GM23338 (cell line): ENCODE data around the gene ELOVL6. TPM values are rescaled to one million over a fixed set of nuclear protein-coding genes. Genes with fewer than 3 reads are reported as not detected.

Experiments used
- ATAC-seq: fragments of 200-7000 bp; cut with Tn5 transposase; 3 replicates; pipeline ENCODE4 v1.9.1; 2020
- DNase-seq: peaks from one replicate; pipeline ENCODE4 v3.0.0-alpha.2; 2015; ENCODE audit warnings: low spot score
- H2AFZ ChIP-seq: fragments of 200-600 bp; sonication (generic); 2 replicates; pipeline ENCODE4 v1.8.0; 2016; ENCODE audit warnings: antibody characterized with exemption, mild to moderate bottlenecking, moderate library complexity
- H3F3A ChIP-seq: fragments of 200-600 bp; sonication (generic); replicated peaks from 2 replicates; pipeline ENCODE4 v1.8.0; 2017; ENCODE audit warnings: antibody characterized with exemption, mixed run types, low read depth
- H3K27ac ChIP-seq: fragments of 200-600 bp; sonication (generic); 2 replicates; pipeline ENCODE4 v1.6.1; 2016; ENCODE audit warnings: low read depth
- H3K27me3 ChIP-seq: fragments of 200-600 bp; sonication (generic); 2 replicates; pipeline ENCODE4 v1.8.0; 2016; ENCODE audit warnings: mild to moderate bottlenecking, mixed run types, moderate library complexity; ENCODE audit not compliant: insufficient read depth
- H3K36me3 ChIP-seq: fragments of 200-600 bp; sonication (generic); 2 replicates; pipeline ENCODE4 v1.8.0; 2016; ENCODE audit warnings: mild to moderate bottlenecking; ENCODE audit not compliant: insufficient read depth
- H3K4me1 ChIP-seq: fragments of 200-600 bp; sonication (generic); 2 replicates; pipeline ENCODE4 v1.8.0; 2016; ENCODE audit warnings: mild to moderate bottlenecking, moderate library complexity; ENCODE audit not compliant: insufficient read depth
- H3K4me2 ChIP-seq: fragments of 200-600 bp; sonication (generic); 2 replicates; pipeline ENCODE4 v1.7.1; 2017; ENCODE audit warnings: mixed run types
- H3K4me3 ChIP-seq: fragments of 200-600 bp; sonication (generic); 2 replicates; pipeline ENCODE4 v1.6.1; 2016; ENCODE audit warnings: mixed run types
- H3K79me2 ChIP-seq: fragments of 200-600 bp; sonication (generic); replicated peaks from 2 replicates; pipeline ENCODE4 v1.8.0; 2017; ENCODE audit warnings: mild to moderate bottlenecking; ENCODE audit not compliant: insufficient read depth
- H3K9me2 ChIP-seq: fragments of 200-600 bp; sonication (generic); 2 replicates; pipeline ENCODE4 v1.8.0; 2017; ENCODE audit not compliant: insufficient read depth
- H4K20me1 ChIP-seq: fragments of 200-600 bp; sonication (generic); replicated peaks from 2 replicates; pipeline ENCODE4 v1.8.0; 2017; ENCODE audit warnings: mild to moderate bottlenecking; ENCODE audit not compliant: insufficient read depth
- H3K27ac Mint-ChIP-seq: 2 replicates; pipeline ENCODE4 v1.8.0; 2020; ENCODE audit warnings: inconsistent platforms, mild to moderate bottlenecking, moderate library complexity, mixed read lengths
- H3K27me3 Mint-ChIP-seq: 3 replicates; pipeline ENCODE4 v1.8.0; 2022; ENCODE audit warnings: low read depth, mild to moderate bottlenecking, moderate library complexity, mixed read lengths, inconsistent platforms; ENCODE audit not compliant: insufficient read depth, poor library complexity
- H3K36me3 Mint-ChIP-seq: 3 replicates; pipeline ENCODE4 v1.8.0; 2021; ENCODE audit warnings: low read depth, mild to moderate bottlenecking, inconsistent platforms, moderate library complexity, mixed read lengths
- H3K4me1 Mint-ChIP-seq: 3 replicates; pipeline ENCODE4 v1.8.0; 2020; ENCODE audit warnings: mild to moderate bottlenecking, inconsistent platforms, mixed read lengths
- H3K4me3 Mint-ChIP-seq: 3 replicates; pipeline ENCODE4 v1.8.0; 2021; ENCODE audit warnings: moderate library complexity, mild to moderate bottlenecking, inconsistent platforms, mixed read lengths
- H3K9me3 Mint-ChIP-seq: 3 replicates; pipeline ENCODE4 v1.8.0; 2020; ENCODE audit warnings: moderate library complexity, mild to moderate bottlenecking, inconsistent platforms, mixed read lengths
- CREB1 ChIP-seq: fragments of 250-450 bp; sonication (Bioruptor Pico); IDR thresholded peaks from 2 replicates; pipeline ENCODE4 v1.5.0; 2020; ENCODE audit warnings: low read depth, mild to moderate bottlenecking, moderate library complexity
- EZH2 ChIP-seq: fragments of 200-600 bp; sonication (generic); IDR thresholded peaks from one replicate; pipeline ENCODE4 v1.8.0; 2017; ENCODE audit warnings: antibody characterized with exemption, mild to moderate bottlenecking, low read depth; ENCODE audit not compliant: unreplicated experiment
- EZH2phosphoT487 ChIP-seq: fragments of 200-600 bp; sonication (generic); IDR thresholded peaks from one replicate; pipeline ENCODE4 v1.8.1; 2018; ENCODE audit warnings: antibody characterized with exemption; ENCODE audit not compliant: unreplicated experiment
- JUNB ChIP-seq: IDR thresholded peaks from one replicate; pipeline ENCODE4 v1.6.1; 2016; ENCODE audit warnings: antibody characterized with exemption; ENCODE audit not compliant: unreplicated experiment
- POLR2AphosphoS5 ChIP-seq: IDR thresholded peaks from 2 replicates; pipeline ENCODE4 v1.6.1; 2016; ENCODE audit warnings: antibody characterized with exemption, low read depth
- STAT1 ChIP-seq: IDR thresholded peaks from one replicate; pipeline ENCODE4 v1.6.1; 2016; ENCODE audit warnings: antibody characterized with exemption; ENCODE audit not compliant: unreplicated experiment
- ZNF114 ChIP-seq: fragments of 250-450 bp; sonication (Bioruptor Pico); IDR thresholded peaks from 2 replicates; pipeline ENCODE4 v1.5.0; 2020; ENCODE audit warnings: mild to moderate bottlenecking, moderate library complexity
- ZNF331 ChIP-seq: fragments of 250-450 bp; sonication (Bioruptor Pico); IDR thresholded peaks from 2 replicates; pipeline ENCODE4 v1.5.0; 2020; ENCODE audit warnings: low read depth, mild to moderate bottlenecking, moderate library complexity
- polyA plus RNA-seq: library from polyadenylated mRNA; unstranded; fragments of >200 nt; fragmentation: Nextera tagmentation; extraction: Ambion mirVana; gene quantifications from 2 replicates; pipeline ENCODE4 v1.2.1, GENCODE V29; 2016
- total RNA-seq: library from RNA; depleted of rRNA; stranded (reverse); fragments of >200 nt; shearing (Covaris generic); gene quantifications from 2 replicates; pipeline ENCODE4 v1.2.3, GENCODE V29; 2014
- TF ChIP-seq, protein P1 (sequence below), 2 experiments: fragments of 200-600 bp in 1 of 2; sonication (generic) in 1 of 2; conservative IDR thresholded peaks; 2 replicates each; pipeline versions ENCODE4 v1.5.1 to v1.6.1; 2016 to 2017; ENCODE audit warnings: antibody characterized with exemption in 2 of 2, low read depth in 2 of 2, mild to moderate bottlenecking in 2 of 2, moderate library complexity in 1 of 2
- TF ChIP-seq, protein P2 (sequence below): IDR thresholded peaks from 2 replicates; pipeline ENCODE4 v1.6.1; 2016; ENCODE audit warnings: antibody characterized with exemption
- TF ChIP-seq, protein P3 (sequence below): fragments of 250-450 bp; sonication (Bioruptor Pico); IDR thresholded peaks from 2 replicates; pipeline ENCODE4 v1.5.0; 2020; ENCODE audit warnings: mild to moderate bottlenecking, moderate library complexity
- TF ChIP-seq, protein P4 (sequence below): IDR thresholded peaks from one replicate; pipeline ENCODE4 v1.6.1; 2018; ENCODE audit warnings: antibody characterized with exemption; ENCODE audit not compliant: unreplicated experiment

The ELOVL6 gene
- total and polyA plus RNA-seq, 2 experiments from 2014 or later, result 82.7 to 89.5 TPM

DNA sequence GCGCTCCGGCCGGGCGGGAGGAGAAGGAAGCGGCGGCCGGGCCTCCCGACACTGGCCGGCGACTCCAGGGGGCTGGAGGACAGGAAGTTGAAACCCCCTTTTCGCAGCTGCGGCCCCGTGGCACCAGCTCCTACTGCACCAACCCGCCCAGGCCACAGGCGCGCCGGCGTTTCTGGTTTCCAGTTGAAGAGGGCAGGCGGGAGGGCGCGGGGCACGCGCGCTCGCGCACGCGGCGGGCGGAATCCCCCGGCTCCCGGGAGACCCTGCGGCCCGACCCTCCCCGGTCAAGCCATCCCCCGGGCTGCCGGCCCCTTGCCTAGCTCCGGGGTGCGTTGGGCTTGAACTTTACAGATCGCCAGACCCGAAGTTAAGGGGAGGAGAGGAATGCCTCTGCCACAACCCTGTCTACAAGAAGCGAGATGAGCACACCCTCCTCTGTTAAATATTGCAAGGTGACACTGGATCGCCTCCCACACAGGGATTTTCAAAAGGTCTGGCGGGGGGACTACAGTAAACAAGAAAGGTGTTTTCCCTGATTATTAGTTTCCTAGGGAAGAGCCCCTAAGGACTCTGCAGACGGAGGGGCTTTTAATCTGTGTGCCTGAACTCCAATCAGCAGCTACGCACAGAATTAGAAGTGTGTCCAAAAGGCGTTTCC lies 1.4 kb downstream of the ELOVL6 start:
- peaks cover 12% of the 10 kb centered on the region for H3K27me3 Mint-ChIP-seq
- H3K36me3 ChIP-seq, result no peaks in the 10 kb centered on the region

More for the DNA sequence above, 1.4 kb downstream of the ELOVL6 start:
- Histone ChIP-seq H2AFZ (peak overlapping the region; percentile 35; the same call in 1 of the 2 replicates), H3K4me2 (peak overlapping the region; percentile 88), H3K27me3 (no peaks in the 10 kb centered on the region), H4K20me1 (0 out of 2 replicates have a peak, but pooled peaks cover 3% of the 10 kb centered on the region), H3K4me1 (peaks cover 52% of the 10 kb centered on the region), H3K79me2 (peaks cover 60% of the 10 kb centered on the region), H3K27ac (peak overlapping the region; percentile 97), H3K4me3 (peak overlapping the region; percentile 96), H3F3A (0 out of 2 replicates have a peak, but pooled peaks cover 16% of the 10 kb centered on the region), H3K9me2 (no peaks in the 10 kb centered on the region)
- H3K36me3 Mint-ChIP-seq, result peaks cover 34% of the 10 kb centered on the region
- H3K4me1 Mint-ChIP-seq, result peaks cover 47% of the 10 kb centered on the region
- H3K27ac Mint-ChIP-seq, result peak overlapping the region; percentile 97
- TF ChIP-seq CREB1 (CRISPR knock-in tag) (no peak), JUNB (no peak), STAT1 (no peak), ZNF114 (CRISPR knock-in tag) (no peak), ZNF331 (CRISPR knock-in tag) (no peak), POLR2AphosphoS5 (no peak), EZH2 (no peak), EZH2phosphoT487 (no peak)
- TF ChIP-seq, protein P1, sequence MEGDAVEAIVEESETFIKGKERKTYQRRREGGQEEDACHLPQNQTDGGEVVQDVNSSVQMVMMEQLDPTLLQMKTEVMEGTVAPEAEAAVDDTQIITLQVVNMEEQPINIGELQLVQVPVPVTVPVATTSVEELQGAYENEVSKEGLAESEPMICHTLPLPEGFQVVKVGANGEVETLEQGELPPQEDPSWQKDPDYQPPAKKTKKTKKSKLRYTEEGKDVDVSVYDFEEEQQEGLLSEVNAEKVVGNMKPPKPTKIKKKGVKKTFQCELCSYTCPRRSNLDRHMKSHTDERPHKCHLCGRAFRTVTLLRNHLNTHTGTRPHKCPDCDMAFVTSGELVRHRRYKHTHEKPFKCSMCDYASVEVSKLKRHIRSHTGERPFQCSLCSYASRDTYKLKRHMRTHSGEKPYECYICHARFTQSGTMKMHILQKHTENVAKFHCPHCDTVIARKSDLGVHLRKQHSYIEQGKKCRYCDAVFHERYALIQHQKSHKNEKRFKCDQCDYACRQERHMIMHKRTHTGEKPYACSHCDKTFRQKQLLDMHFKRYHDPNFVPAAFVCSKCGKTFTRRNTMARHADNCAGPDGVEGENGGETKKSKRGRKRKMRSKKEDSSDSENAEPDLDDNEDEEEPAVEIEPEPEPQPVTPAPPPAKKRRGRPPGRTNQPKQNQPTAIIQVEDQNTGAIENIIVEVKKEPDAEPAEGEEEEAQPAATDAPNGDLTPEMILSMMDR (conservative IDR thresholded peaks at IDR 0.05; ENCODE audit: low read depth in 2 of 2), result no peak
- TF ChIP-seq, protein P2, sequence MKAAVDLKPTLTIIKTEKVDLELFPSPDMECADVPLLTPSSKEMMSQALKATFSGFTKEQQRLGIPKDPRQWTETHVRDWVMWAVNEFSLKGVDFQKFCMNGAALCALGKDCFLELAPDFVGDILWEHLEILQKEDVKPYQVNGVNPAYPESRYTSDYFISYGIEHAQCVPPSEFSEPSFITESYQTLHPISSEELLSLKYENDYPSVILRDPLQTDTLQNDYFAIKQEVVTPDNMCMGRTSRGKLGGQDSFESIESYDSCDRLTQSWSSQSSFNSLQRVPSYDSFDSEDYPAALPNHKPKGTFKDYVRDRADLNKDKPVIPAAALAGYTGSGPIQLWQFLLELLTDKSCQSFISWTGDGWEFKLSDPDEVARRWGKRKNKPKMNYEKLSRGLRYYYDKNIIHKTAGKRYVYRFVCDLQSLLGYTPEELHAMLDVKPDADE, result no peak
- TF ChIP-seq, protein P3, sequence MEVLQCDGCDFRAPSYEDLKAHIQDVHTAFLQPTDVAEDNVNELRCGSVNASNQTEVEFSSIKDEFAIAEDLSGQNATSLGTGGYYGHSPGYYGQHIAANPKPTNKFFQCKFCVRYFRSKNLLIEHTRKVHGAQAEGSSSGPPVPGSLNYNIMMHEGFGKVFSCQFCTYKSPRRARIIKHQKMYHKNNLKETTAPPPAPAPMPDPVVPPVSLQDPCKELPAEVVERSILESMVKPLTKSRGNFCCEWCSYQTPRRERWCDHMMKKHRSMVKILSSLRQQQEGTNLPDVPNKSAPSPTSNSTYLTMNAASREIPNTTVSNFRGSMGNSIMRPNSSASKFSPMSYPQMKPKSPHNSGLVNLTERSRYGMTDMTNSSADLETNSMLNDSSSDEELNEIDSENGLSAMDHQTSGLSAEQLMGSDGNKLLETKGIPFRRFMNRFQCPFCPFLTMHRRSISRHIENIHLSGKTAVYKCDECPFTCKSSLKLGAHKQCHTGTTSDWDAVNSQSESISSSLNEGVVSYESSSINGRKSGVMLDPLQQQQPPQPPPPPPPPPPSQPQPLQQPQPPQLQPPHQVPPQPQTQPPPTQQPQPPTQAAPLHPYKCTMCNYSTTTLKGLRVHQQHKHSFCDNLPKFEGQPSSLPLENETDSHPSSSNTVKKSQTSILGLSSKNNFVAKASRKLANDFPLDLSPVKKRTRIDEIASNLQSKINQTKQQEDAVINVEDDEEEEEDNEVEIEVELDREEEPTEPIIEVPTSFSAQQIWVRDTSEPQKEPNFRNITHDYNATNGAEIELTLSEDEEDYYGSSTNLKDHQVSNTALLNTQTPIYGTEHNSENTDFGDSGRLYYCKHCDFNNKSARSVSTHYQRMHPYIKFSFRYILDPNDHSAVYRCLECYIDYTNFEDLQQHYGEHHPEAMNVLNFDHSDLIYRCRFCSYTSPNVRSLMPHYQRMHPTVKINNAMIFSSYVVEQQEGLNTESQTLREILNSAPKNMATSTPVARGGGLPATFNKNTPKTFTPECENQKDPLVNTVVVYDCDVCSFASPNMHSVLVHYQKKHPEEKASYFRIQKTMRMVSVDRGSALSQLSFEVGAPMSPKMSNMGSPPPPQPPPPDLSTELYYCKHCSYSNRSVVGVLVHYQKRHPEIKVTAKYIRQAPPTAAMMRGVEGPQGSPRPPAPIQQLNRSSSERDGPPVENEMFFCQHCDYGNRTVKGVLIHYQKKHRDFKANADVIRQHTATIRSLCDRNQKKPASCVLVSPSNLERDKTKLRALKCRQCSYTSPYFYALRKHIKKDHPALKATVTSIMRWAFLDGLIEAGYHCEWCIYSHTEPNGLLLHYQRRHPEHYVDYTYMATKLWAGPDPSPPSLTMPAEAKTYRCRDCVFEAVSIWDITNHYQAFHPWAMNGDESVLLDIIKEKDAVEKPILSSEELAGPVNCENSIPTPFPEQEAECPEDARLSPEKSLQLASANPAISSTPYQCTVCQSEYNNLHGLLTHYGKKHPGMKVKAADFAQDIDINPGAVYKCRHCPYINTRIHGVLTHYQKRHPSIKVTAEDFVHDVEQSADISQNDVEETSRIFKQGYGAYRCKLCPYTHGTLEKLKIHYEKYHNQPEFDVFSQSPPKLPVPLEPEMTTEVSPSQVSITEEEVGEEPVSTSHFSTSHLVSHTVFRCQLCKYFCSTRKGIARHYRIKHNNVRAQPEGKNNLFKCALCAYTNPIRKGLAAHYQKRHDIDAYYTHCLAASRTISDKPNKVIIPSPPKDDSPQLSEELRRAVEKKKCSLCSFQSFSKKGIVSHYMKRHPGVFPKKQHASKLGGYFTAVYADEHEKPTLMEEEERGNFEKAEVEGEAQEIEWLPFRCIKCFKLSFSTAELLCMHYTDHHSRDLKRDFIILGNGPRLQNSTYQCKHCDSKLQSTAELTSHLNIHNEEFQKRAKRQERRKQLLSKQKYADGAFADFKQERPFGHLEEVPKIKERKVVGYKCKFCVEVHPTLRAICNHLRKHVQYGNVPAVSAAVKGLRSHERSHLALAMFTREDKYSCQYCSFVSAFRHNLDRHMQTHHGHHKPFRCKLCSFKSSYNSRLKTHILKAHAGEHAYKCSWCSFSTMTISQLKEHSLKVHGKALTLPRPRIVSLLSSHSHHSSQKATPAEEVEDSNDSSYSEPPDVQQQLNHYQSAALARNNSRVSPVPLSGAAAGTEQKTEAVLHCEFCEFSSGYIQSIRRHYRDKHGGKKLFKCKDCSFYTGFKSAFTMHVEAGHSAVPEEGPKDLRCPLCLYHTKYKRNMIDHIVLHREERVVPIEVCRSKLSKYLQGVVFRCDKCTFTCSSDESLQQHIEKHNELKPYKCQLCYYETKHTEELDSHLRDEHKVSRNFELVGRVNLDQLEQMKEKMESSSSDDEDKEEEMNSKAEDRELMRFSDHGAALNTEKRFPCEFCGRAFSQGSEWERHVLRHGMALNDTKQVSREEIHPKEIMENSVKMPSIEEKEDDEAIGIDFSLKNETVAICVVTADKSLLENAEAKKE, result no peak
- TF ChIP-seq, protein P4, sequence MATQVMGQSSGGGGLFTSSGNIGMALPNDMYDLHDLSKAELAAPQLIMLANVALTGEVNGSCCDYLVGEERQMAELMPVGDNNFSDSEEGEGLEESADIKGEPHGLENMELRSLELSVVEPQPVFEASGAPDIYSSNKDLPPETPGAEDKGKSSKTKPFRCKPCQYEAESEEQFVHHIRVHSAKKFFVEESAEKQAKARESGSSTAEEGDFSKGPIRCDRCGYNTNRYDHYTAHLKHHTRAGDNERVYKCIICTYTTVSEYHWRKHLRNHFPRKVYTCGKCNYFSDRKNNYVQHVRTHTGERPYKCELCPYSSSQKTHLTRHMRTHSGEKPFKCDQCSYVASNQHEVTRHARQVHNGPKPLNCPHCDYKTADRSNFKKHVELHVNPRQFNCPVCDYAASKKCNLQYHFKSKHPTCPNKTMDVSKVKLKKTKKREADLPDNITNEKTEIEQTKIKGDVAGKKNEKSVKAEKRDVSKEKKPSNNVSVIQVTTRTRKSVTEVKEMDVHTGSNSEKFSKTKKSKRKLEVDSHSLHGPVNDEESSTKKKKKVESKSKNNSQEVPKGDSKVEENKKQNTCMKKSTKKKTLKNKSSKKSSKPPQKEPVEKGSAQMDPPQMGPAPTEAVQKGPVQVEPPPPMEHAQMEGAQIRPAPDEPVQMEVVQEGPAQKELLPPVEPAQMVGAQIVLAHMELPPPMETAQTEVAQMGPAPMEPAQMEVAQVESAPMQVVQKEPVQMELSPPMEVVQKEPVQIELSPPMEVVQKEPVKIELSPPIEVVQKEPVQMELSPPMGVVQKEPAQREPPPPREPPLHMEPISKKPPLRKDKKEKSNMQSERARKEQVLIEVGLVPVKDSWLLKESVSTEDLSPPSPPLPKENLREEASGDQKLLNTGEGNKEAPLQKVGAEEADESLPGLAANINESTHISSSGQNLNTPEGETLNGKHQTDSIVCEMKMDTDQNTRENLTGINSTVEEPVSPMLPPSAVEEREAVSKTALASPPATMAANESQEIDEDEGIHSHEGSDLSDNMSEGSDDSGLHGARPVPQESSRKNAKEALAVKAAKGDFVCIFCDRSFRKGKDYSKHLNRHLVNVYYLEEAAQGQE, result no peak
- DNase-seq (peak; percentile 79), ATAC-seq (peak; percentile 24; the same call in 2 of the 3 replicates)
- H3K4me3 Mint-ChIP-seq, result peak overlapping the region; percentile 96
- H3K9me3 Mint-ChIP-seq, result peaks cover 2% of the 10 kb centered on the region; the same call in 2 of the 3 replicates
